ENCODE measurements around the gene STK40. TPM values are rescaled to one million over a fixed set of nuclear protein-coding genes. Genes with fewer than 3 reads are reported as not detected.

The STK40 gene
- polyA plus RNA-seq, 2 of the 4 experiments (the other 2 are of a cell fraction): 6.0 to 8.9 TPM

DNA sequence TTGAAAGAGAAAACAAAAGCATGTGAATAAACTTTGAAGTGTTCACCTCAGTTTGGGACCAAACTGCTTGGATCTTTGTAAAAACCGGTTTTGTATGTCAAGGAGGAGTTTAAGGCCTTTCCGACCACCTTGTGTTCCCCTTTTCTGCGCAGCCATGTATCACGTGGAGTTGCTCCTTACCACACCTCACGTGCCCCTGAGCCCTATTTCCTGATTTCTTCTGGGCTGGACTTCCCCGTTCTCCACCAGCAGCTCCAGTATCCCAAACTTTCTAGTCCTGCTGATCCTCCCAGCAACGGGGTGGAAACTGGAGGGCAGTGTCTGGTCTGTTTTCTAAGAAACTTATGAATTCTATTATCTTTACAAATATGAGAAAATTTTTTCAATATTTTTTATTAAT, 81.2 kb downstream of the STK40 start:
- Histone ChIP-seq H3K4me2 (no peak overlapping the region), H3K27ac (no peak overlapping the region), H3K4me3 (no peak overlapping the region), H3K9me3 (no peaks in the 10 kb centered on the region), H3K4me1 (peaks cover 35% of the 10 kb centered on the region)
- ChIA-PET POLR2A (no interaction called here), CTCF (interaction anchor here (0.6 to 2.3 kb wide), 4 partner anchors 19 to 298 kb away, joined by 3 to 10 read pairs (median 6); partner anchors contain the start of gene TRAPPC3)
- DNase-seq (ENCODE audit: low read depth in 1 of 2, low spot score in 1 of 2): no peak
- no peak for FAIRE-seq
- 86% methylated on average over 7 of the region's 7 CpGs for WGBS (ENCODE audit: missing lambda C conversion rate)
- no peak for ATAC-seq
- TF ChIP-seq EHF (CRISPR knock-in tag; IDR thresholded peaks at IDR 0.05): no peak
- TF ChIP-seq ZNF302 (CRISPR knock-in tag; IDR thresholded peaks at IDR 0.05): no peak
- no peak for TF ChIP-seq RAD21 (conservative IDR thresholded peaks at IDR 0.05 in 1 of 2, IDR thresholded peaks at IDR 0.05 in 1 of 2)
- no peak for TF ChIP-seq JUN (IDR thresholded peaks at IDR 0.05)
- TF ChIP-seq ESRRA (IDR thresholded peaks at IDR 0.05; ENCODE audit: borderline replicate concordance, low read length): no peak
- no peak for TF ChIP-seq FOSL2 (IDR thresholded peaks at IDR 0.05)
- TF ChIP-seq FOSL2 (CRISPR knock-in tag; IDR thresholded peaks at IDR 0.05): no peak
- TF ChIP-seq, protein P1, sequence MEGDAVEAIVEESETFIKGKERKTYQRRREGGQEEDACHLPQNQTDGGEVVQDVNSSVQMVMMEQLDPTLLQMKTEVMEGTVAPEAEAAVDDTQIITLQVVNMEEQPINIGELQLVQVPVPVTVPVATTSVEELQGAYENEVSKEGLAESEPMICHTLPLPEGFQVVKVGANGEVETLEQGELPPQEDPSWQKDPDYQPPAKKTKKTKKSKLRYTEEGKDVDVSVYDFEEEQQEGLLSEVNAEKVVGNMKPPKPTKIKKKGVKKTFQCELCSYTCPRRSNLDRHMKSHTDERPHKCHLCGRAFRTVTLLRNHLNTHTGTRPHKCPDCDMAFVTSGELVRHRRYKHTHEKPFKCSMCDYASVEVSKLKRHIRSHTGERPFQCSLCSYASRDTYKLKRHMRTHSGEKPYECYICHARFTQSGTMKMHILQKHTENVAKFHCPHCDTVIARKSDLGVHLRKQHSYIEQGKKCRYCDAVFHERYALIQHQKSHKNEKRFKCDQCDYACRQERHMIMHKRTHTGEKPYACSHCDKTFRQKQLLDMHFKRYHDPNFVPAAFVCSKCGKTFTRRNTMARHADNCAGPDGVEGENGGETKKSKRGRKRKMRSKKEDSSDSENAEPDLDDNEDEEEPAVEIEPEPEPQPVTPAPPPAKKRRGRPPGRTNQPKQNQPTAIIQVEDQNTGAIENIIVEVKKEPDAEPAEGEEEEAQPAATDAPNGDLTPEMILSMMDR (IDR thresholded peaks at IDR 0.05): no peak
- TF ChIP-seq ZFP36 (IDR thresholded peaks at IDR 0.05; ENCODE audit: borderline replicate concordance, partially characterized antibody): no peak

DNA sequence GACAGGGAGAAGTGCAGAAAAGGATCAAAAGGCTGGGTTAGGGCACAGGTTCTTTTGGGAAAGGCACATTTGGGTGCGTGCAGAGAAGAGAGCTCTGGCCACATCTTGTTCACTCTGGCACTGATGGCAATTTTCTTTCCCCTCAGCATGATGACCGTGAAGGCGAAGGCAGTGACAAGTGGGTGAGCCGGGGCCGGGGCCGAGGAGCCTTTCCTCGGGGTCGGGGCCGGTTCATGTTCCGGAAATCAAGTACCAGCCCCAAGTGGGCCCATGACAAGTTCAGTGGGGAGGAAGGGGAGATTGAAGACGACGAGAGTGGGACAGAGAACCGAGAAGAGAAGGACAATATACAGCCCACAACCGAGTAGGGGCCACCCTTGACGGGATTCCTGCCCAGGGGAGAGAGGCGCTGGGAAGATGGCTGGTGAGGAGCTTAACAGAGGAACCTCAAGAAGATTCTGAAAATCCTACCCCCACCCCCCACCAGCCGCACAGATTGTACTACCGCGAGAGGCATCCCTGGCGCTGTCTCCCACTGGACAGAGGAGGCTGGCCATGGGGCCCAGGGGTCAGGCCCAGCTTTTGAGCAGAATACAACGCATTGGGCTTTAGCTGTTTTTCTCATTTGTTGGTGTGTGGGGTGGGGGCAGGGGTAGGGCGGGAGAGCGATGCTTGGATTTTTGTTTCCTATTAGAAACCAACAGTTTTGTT, 81.9 kb downstream of the STK40 start:
- no peak overlapping the region for H3K4me3 ChIP-seq
- no peak for TF ChIP-seq CEBPB (IDR thresholded peaks at IDR 0.05)
- TF ChIP-seq JUNB (IDR thresholded peaks at IDR 0.05): no peak
- TF ChIP-seq, protein P2, sequence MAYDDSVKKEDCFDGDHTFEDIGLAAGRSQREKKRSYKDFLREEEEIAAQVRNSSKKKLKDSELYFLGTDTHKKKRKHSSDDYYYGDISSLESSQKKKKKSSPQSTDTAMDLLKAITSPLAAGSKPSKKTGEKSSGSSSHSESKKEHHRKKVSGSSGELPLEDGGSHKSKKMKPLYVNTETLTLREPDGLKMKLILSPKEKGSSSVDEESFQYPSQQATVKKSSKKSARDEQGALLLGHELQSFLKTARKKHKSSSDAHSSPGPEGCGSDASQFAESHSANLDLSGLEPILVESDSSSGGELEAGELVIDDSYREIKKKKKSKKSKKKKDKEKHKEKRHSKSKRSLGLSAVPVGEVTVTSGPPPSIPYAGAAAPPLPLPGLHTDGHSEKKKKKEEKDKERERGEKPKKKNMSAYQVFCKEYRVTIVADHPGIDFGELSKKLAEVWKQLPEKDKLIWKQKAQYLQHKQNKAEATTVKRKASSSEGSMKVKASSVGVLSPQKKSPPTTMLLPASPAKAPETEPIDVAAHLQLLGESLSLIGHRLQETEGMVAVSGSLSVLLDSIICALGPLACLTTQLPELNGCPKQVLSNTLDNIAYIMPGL (CRISPR knock-in tag; IDR thresholded peaks at IDR 0.05; ENCODE audit: borderline replicate concordance): no peak
- TF ChIP-seq, protein P3, sequence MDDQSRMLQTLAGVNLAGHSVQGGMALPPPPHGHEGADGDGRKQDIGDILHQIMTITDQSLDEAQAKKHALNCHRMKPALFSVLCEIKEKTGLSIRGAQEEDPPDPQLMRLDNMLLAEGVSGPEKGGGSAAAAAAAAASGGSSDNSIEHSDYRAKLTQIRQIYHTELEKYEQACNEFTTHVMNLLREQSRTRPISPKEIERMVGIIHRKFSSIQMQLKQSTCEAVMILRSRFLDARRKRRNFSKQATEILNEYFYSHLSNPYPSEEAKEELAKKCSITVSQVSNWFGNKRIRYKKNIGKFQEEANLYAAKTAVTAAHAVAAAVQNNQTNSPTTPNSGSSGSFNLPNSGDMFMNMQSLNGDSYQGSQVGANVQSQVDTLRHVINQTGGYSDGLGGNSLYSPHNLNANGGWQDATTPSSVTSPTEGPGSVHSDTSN (IDR thresholded peaks at IDR 0.05): no peak
- TF ChIP-seq FOSL2 (IDR thresholded peaks at IDR 0.05): no peak
- no peak for TF ChIP-seq FOSL2 (CRISPR knock-in tag; IDR thresholded peaks at IDR 0.05)
- no peak for TF ChIP-seq PHF8 (IDR thresholded peaks at IDR 0.05; ENCODE audit: borderline replicate concordance, low read depth)
- TF ChIP-seq, protein P4, sequence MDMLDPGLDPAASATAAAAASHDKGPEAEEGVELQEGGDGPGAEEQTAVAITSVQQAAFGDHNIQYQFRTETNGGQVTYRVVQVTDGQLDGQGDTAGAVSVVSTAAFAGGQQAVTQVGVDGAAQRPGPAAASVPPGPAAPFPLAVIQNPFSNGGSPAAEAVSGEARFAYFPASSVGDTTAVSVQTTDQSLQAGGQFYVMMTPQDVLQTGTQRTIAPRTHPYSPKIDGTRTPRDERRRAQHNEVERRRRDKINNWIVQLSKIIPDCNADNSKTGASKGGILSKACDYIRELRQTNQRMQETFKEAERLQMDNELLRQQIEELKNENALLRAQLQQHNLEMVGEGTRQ (IDR thresholded peaks at IDR 0.05): no peak
- peaks cover 42% of the 10 kb centered on the region for H3K4me1 ChIP-seq
- ChIA-PET POLR2A (interaction anchor here (0.6 kb wide), 1 partner anchor 161 kb away, joined by 8 read pairs; the partner anchor contains the start of gene MRPS15), CTCF (interaction anchor here (0.7 to 2.3 kb wide), 3 partner anchors 18 to 155 kb away, joined by 5 to 10 read pairs (median 7); partner anchors contain the start of gene TRAPPC3)
- 90% methylated on average over 23 of the region's 23 CpGs for WGBS (ENCODE audit: missing lambda C conversion rate)
- DNase-seq (ENCODE audit: low read depth in 1 of 2, low spot score in 1 of 2) (no peak), ATAC-seq (no peak), FAIRE-seq (no peak)
- H3K9me3 ChIP-seq: no peaks in the 10 kb centered on the region
- no peak overlapping the region for H3K4me2 ChIP-seq
- H3K27ac ChIP-seq: no peak overlapping the region

DNA sequence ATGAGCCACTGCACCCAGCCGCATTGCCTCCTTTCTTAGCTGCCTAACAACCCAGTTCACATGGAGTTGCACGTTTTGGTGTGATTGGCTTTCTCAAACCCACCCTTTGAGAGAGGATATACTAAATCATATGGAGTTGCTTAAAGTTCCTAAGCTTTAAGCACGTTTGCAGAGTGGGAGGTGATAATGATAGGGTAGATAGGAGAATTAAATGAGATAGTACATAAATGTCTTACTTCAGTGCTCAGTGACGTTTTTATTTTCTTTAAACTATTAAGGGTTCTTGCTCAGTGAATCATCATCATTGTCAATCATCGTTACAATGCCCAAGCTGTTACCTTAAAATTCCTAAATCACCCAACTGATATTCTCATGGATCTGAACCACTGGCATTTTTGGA, 82.5 kb downstream of the STK40 start:
- H3K27ac ChIP-seq: no peak overlapping the region
- no peak overlapping the region for H3K4me2 ChIP-seq
- DNase-seq (ENCODE audit: low read depth in 1 of 2, low spot score in 1 of 2) (no peak), ATAC-seq (no peak), FAIRE-seq (no peak)
- H3K9me3 ChIP-seq: no peaks in the 10 kb centered on the region
- ChIA-PET POLR2A (interaction anchor here (0.6 kb wide), 1 partner anchor 161 kb away, joined by 8 read pairs; the partner anchor contains the start of gene MRPS15), CTCF (interaction anchor here (1.2 to 2.3 kb wide), 3 partner anchors 18 to 154 kb away, joined by 3 to 10 read pairs (median 7); partner anchors contain the start of gene TRAPPC3)
- peaks cover 46% of the 10 kb centered on the region for H3K4me1 ChIP-seq
- H3K4me3 ChIP-seq: no peak overlapping the region
- whole genome bisulfite sequencing (ENCODE audit: missing lambda C conversion rate): 79% methylated on average over 5 of the region's 5 CpGs
- no peak for TF ChIP-seq HDAC2 (IDR thresholded peaks at IDR 0.05)
- no peak for TF ChIP-seq ZSCAN20 (CRISPR knock-in tag; IDR thresholded peaks at IDR 0.05)

Measured in A549 (cell line).